Stimulated activated CD8-positive, alpha-beta memory T cell treated with anti-CD3 and anti-CD28 coated beads, Interleukin-4, amount 100 ng/mL, for 48 hours (primary cell): ENCODE results near the gene AURKA.
"Not testable (repeated sequence)": the region's sequence is repeated elsewhere in the genome, so short reads cannot be mapped to it uniquely, and the experiment has no call there.

ENCODE experiments used
- DNase-seq: peaks from one replicate; pipeline ENCODE4 v3.0.0-alpha.2; 2020

AURKA gene

DNA sequence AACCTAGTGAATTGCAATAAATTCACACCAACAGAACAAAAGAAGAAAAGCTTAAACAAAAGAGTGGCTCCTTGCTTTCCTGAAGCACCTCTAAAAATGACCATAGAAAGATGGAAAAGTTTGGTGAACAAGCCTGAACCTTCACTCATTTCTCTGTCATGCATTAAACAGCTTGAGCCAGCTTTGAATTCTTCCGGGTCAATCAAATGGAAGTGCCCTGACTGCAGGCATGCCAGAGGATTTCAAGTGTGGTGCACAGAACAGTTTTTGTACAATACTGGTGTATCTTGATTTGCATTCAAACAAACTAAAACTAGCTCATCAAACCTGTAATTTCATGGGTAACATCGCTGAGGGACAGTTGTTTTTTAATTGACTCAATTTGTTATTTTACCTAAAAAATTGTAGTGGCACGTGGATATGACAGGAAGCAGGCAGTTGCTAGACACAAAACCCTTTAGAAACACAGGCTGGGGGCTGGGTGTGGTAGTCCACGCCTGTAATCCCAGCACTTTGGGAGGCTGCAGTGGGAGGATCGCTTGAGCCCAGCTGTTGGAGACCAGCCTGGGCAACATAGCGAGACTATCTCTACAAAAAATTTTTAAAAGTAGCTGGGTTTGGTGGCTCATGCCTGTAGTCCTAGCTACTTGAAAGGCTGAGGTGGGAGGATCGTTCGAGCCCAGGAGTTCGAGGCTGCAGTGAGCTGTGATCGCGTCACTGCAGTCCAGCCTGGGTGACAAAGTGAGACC is 29.1 kb upstream of the AURKA start:
- DNase-seq = peak; percentile 22

- no peak for DNase-seq
Observed at GRCh38 chr20:56420028-56420427, 28.0 kb upstream of the AURKA start.

GRCh38 chr20:56418385-56418861 is 26.4 kb upstream of the AURKA start:
- no peak for DNase-seq

DNA sequence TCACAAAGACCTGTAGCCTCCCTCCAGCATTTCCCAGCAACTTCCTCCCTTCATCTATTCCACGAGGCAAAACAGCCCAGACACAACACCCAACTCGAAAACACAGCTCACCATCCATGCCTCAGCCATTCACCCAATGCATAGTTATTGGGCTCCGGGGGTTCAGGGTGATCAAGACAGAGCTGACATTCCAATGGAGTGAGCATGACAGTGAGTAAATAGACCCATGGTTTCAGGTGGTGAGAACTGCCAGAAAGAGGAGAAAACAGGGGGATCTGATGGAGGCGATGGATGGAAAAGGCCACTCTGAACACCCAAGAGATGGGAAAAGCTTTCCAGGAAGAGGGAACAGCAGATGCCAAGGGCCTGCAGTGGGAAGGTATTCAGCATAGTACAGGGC is 25.9 kb upstream of the AURKA start:
- no peak for DNase-seq

- no peak for DNase-seq
Observed at GRCh38 chr20:56417402-56417801, 25.4 kb upstream of the AURKA start.

DNA sequence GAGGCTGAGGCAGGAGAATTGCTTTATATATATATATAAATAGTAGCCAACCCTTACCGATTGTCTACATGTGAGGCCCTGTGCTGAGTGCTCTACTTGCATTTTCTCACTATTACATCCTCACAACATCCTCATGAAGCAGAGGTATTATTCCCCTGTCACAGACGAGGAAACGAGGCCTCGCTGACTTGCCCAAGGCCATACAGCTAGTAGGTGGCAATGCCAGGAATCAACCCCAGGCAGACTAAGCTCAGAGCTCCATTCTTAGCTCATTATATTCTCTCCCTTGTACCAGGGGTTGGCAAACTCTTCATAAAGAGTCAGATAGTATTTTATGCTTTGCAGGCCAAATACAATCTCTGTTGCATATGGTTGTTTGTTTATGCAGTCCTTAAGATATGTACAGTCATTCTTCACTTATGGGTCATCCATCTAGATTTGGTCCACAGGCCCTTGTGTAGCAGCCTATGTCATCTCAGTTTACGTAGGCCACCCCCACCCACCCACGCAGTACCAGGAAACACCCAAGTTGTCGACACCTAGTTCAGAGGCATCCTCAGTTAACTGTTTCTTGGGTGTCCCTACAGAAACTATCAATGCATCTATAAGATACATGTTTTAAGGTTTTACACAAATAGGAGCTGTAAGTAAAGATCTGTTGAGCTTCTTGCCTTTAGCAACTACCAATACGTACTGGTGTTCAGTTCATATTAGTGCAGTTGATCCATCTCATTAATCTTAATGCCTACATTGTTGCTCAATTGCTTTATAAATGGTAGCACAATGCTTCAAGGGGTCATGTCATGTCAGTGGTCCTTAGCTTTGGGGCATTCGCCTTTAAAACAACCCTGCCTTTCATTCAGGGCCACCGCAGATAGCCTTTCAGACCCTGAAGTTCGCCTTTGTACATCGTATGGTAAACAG is 23.1 kb upstream of the AURKA start:
- peak; percentile 80 for DNase-seq

DNA sequence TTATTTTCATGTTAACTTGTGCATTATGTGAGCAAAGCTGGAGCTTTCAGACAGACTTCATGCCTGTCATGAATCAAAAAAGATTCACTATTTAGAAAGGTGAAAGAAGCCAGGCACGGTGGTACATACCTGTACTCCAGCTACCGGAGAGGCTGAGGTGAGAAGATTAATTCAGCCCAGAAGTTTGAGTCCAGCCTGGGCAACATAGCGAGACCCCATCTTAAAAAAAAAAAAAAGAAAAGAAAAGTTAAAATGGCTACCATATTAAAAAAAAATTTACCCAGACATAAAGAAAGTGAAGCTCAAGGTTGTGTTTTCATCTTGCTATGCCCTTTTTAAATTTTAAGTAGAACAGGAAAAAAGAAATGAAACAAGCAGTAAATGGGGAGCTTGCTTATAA is 20.9 kb upstream of the AURKA start:
- no peak for DNase-seq

DNA sequence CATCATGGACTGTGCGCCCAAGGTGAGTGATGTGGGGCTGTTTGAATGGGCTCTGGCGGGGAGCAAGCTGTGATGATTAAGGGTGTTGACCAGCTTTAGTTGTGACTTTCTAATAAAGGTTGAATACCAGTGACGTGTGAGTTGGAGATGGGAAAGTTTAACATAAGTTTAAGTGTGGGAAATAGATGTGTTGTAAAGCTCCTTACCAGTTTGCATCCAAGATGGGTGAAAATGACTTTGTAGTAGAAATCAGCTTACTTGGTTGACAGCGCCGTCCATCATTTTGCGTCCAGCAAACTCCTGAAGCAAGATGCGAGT is 20.4 kb upstream of the AURKA start:
- no peak for DNase-seq

DNA sequence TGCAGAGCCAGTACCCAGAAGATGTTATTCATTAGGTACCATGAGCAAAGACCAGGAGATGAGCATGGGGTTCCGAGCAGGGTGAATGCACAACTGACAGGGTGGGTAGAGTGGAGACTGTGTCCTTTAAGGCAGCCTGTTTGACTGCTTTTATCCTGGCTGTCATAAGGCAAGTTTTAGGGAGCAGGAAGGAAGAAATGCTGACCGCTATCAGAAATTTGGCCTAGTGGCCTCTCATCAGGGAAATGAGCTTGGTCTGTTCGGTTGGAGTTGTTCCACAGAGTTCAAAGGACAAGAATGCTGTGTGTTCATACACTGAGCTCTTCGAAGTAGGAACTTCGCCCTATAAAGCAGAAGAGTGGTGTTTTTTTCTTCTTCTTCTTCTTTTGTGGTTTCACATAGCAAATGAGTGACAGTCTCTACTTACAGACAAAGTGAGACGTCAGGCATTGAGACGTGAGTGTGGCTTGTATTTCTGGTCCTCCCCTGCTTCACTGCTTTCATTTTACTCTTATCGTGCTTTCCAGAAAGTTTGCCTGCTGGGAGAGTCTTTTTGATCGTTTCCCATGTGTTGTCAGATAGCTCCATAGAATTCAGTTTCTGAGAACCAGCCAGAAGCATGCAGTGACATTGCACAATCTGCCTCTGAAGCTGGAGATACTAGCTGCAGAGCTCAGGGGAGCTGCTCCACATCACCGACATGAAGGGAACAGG is 19.9 kb upstream of the AURKA start, which contains the start of gene CASS4:
Gene CASS4, plus strand, starts transcription at position 502 of the 714 bp plus-strand sequence. Its CDS starts 199 bp downstream, at position 701.
- peak; percentile 55 for DNase-seq

DNA sequence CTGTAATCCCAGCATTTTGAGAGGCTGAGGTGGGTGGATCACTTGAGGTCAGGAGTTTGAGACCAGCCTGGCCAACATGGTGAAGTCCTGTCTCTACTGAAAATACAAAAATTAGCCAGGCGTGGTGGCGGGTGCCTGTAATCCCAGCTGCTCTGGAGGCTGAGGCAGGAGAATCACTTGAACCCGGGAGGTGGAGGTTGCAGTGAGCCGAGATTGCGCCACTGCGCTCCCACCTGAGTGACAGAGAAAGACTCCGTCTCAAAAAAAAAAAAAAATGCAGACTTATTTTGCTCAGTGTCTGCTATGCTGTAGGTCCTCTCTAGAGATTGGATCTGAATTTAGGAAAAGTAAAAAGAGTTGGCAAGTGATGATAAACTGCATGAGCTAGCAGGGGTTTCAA is 19.3 kb upstream of the AURKA start:
- DNase-seq = not testable (repeated sequence)

GRCh38 chr20:56409956-56410355 is 17.9 kb upstream of the AURKA start:
- no peak for DNase-seq

GRCh38 chr20:56409521-56409920 is 17.5 kb upstream of the AURKA start:
- no peak for DNase-seq

GRCh38 chr20:56406910-56407309 is 14.9 kb upstream of the AURKA start:
- DNase-seq = no peak

DNA sequence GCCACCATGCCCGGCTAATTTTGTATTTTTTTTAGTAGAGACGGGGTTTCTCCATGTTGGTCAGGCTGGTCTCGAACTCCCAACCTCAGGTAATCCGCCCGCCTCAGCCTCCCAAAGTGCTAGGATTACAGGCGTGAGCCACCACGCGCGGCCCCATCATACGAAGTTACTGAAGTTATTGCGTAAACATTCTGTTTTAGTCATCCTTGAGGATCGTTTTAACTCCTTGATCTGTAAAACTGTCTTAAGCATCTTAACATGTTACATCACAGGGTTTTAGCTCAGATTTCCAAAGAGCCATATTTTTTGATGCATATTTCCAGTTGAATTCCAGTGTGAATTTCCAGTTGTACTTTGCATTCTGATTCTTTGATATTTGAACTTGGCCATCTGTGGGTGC is 13.3 kb upstream of the AURKA start:
- not testable (repeated sequence) for DNase-seq

DNA sequence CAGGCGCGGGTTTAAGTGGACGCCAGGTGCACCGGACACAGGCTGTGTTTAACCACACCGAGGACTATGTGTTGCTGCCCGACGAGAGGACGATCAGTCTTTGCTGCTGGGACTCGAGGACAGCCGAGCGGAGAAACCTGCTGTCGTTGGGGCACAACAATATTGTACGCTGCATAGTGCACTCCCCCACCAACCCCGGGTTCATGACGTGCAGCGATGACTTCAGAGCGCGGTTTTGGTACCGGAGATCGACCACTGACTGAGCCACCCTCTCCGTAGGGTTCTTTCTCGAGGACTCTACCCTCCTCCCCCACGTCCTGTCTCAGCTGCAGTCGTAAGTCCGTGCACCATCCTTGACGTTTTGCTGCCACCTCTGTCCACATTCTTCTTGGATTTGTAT is 11.4 kb upstream of the AURKA start:
- no peak for DNase-seq

- DNase-seq = peak; percentile 76
Observed at GRCh38 chr20:56400001-56400640, 8.1 kb upstream of the AURKA start.

DNA sequence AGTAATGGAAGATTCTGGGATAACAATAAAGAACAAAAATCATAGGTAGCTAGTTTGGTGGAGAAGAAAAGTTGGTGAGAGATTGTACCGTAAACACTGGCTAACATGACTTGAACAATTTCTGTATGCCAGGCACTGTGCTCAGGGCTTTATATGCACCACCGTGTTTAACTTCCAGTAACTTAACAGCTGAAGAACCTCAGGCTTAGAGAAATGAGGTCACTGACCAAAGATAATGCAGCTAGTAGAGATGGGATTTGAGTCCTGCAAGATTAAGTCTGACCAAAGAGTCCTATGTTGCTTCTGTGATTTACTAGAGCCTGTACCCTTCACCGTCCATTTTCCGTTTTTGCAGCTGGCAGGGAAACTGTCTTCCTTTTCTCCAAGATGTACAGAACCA is 3.2 kb upstream of the AURKA start:
- no peak for DNase-seq

DNA sequence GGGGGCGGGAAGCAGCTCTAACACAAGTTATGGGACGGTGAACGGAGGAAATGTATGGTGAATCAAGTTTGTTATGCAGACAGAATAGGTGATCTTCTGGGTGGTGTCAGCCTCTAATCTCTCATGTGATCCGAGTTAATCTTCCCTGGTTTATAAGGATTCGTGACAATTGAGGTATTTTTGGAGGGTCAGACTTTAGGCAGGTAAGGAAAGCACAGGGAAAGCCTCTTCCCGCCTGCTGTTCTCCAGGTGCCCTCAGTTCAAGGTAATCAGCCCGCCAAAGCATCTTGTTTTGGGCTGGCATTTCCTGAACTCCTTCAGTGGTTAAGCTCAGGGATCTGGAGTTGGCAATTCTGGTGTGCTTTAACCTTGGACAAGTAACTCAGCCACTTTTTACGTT is 1.6 kb upstream of the AURKA start:
- no peak for DNase-seq

GRCh38 chr20:56392881-56393482 is 967 bp upstream of the AURKA start:
- DNase-seq = no peak

- no peak for DNase-seq
Observed at GRCh38 chr20:56391596-56392131, 351 bp downstream of the AURKA start.

DNA sequence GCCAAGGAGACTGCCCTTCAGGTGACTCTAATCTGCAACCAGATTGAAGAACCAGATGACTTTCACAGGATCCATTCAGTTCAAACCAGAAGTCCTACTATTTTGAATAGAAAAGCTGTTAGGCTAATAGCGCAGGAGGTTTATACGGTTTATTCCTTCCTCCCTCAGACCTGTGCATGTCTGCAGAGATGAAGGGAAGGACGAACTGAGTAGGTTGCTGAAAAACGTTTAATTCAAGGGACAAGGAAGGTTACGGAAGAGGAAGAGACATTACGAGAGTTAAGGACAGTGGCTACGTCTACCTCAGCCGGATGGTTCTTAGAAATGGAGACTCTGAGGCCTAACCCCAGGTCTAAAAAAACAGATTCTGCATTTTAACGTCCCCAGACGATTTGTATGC is 978 bp downstream of the AURKA start:
- DNase-seq = no peak

DNA sequence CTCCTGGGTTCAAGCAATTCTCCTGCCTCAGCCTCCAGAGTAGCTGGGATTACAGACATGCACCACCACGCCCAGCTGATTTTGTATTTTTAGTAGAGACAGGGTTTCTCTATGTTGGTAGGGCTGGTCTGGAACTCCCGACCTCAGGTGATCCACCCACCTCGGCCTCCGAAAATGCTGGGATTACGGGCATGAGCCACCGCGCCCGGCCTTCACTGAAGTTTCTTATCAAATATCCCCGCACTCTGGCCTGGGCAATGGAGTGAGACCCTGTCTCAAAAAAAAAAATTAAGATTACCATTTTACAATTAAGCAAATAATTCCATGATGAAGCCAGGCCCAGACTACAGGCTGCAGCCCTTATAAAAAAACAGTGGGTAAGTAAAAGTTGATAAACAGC is 1.6 kb downstream of the AURKA start:
- not testable (repeated sequence) for DNase-seq
